SU-DHL-6 (cell line): ENCODE data around the gene WAC.

Experiments
- H2AFZ ChIP-seq: fragments of 200-600 bp; sonication (generic); 2 replicates; pipeline ENCODE4 v1.6.1; 2014; ENCODE audit warnings: low read depth, mild to moderate bottlenecking, moderate library complexity, mixed read lengths, antibody characterized with exemption, low read length; ENCODE audit not compliant: severe bottlenecking
- H3F3A ChIP-seq: fragments of 200-600 bp; shearing (Covaris generic); 2 replicates; pipeline ENCODE4 v1.6.0; 2016; ENCODE audit warnings: antibody characterized with exemption, mild to moderate bottlenecking; ENCODE audit not compliant: insufficient read depth
- H3K27ac ChIP-seq: fragments of 200-600 bp; sonication (generic); 2 replicates; pipeline ENCODE4 v1.5.1; 2016; ENCODE audit warnings: low read depth, mild to moderate bottlenecking, low read length, moderate library complexity, mixed read lengths
- H3K27me3 ChIP-seq: fragments of 200-600 bp; sonication (generic), shearing (Covaris generic); 2 replicates; pipeline ENCODE4 v1.6.0; 2014; ENCODE audit warnings: mild to moderate bottlenecking, low read length
- H3K36me3 ChIP-seq: fragments of 200-600 bp; sonication (generic); 2 replicates; pipeline ENCODE4 v1.6.1; 2014; ENCODE audit warnings: mild to moderate bottlenecking, low read length, mixed read lengths
- H3K4me2 ChIP-seq: fragments of 300-600, 200-600 bp; shearing (Covaris generic), sonication (generic); 2 replicates; pipeline ENCODE4 v1.6.0; 2014; ENCODE audit warnings: low read length, low read depth, mild to moderate bottlenecking; ENCODE audit not compliant: poor library complexity, severe bottlenecking
- H3K4me3 ChIP-seq: fragments of 200-600 bp; sonication (generic); 2 replicates; pipeline ENCODE4 v1.5.1; 2014; ENCODE audit warnings: antibody characterized with exemption, low read length, mild to moderate bottlenecking, mixed read lengths; ENCODE audit not compliant: insufficient read depth, poor library complexity, severe bottlenecking
- H3K79me2 ChIP-seq: fragments of 200-600 bp; sonication (generic); 2 replicates; pipeline ENCODE4 v1.6.1; 2014; ENCODE audit warnings: mild to moderate bottlenecking, low read length, moderate library complexity; ENCODE audit not compliant: insufficient read depth
- H3K9ac ChIP-seq: fragments of 200-600 bp; sonication (generic); 2 replicates; pipeline ENCODE4 v1.7.0; 2014; ENCODE audit warnings: mild to moderate bottlenecking, low read length
- H3K9me2 ChIP-seq: fragments of 200-600 bp; sonication (generic); replicated peaks from 2 replicates; pipeline ENCODE4 v1.6.1; 2014; ENCODE audit warnings: low read length; ENCODE audit not compliant: insufficient read depth
- H3K9me3 ChIP-seq: fragments of 200-600 bp; sonication (generic); 2 replicates; pipeline ENCODE4 v1.6.1; 2014; ENCODE audit warnings: low read length, mixed read lengths; ENCODE audit not compliant: insufficient read depth
- H4K20me1 ChIP-seq: fragments of 200-600 bp; sonication (generic); 2 replicates; pipeline ENCODE4 v1.6.1; 2014; ENCODE audit warnings: low read depth, mild to moderate bottlenecking, antibody characterized with exemption, low read length, moderate library complexity, mixed read lengths
- EZH2phosphoT487 ChIP-seq: fragments of 200-600 bp; sonication (generic), shearing (Covaris generic); conservative IDR thresholded peaks from 2 replicates; pipeline ENCODE4 v1.6.1; 2018; ENCODE audit warnings: mild to moderate bottlenecking, antibody characterized with exemption, low read length, moderate library complexity, mixed read lengths
- TF ChIP-seq, protein P1 (sequence below): fragments of 200-600 bp; sonication (generic); IDR thresholded peaks from one replicate; pipeline ENCODE4 v1.5.1; 2017; ENCODE audit warnings: antibody characterized with exemption, mild to moderate bottlenecking, low read length, moderate library complexity; ENCODE audit not compliant: insufficient read depth, poor library complexity, severe bottlenecking

Gene WAC

DNA sequence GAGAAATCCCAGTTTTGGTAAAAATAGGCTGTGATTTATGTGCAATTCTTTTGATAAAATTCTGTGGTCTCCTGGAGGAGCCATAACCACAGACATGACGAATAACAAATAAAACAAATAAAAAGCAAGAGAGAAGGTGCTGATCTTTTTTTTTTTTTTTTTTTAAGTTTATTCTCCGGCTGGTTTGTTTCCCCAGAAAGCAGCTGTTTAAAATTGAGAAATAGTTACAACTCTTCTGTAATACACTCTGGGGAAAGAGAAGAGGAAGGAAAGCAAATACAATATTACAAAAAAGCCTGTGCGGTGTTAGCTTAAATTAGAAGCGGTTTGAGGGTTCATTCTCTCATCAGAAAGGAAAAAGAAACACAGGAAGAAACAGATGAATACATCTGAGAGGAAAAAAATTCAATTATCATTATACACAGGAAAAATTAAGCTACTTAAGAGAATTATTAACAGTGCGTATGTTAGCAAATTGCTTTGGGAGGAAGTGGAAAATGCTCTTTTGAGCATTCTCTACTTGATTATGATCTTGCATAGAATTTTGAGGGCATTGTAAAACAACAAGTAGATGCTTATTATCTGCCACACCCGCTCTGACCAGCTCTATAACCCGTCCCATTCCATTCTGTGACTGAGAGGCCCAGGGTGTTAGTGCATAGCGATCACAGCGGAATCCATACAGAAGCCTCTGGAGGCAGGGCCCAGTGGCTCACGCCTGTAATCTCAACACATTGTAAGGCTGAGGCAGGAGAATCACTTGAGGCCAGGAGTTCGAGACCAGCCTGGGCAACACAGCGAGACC is 40.6 kb upstream of the WAC start:
- Histone ChIP-seq H2AFZ (no peak overlapping the region), H3K4me2 (no peak overlapping the region), H3K4me3 (no peak overlapping the region), H4K20me1 (no peaks in the 10 kb centered on the region), H3K9me2 (no peaks in the 10 kb centered on the region), H3K79me2 (no peaks in the 10 kb centered on the region), H3F3A (no peaks in the 10 kb centered on the region), H3K9ac (no peak overlapping the region), H3K27ac (no peak overlapping the region), H3K9me3 (no peaks in the 10 kb centered on the region), H3K27me3 (no peaks in the 10 kb centered on the region), H3K36me3 (no peaks in the 10 kb centered on the region)
- no peak for TF ChIP-seq EZH2phosphoT487

DNA sequence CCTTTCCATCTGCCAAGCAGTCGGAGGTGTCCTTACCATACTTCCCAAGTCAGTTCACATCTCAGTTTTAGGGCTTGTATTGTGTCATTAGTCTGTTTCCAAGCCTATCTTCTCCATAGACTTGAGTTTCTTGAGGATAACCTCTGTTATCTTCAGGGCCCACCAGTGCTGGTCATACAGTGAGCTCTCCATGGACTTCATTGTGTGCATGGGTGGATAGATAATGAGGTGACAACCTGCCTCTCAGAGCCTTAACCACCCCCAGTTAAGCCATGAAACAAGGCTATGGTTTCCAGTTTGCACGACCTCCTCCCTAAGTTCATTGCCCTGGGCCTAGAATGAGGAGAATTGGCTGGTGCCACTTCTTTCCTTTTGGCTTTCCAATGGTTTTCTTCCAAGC is 38.5 kb upstream of the WAC start:
- Histone ChIP-seq H3K4me2 (no peak overlapping the region), H2AFZ (no peak overlapping the region), H3K27ac (no peak overlapping the region), H4K20me1 (no peaks in the 10 kb centered on the region), H3K27me3 (no peaks in the 10 kb centered on the region), H3K9me3 (no peaks in the 10 kb centered on the region), H3K9ac (no peak overlapping the region), H3K79me2 (no peaks in the 10 kb centered on the region), H3F3A (no peaks in the 10 kb centered on the region), H3K36me3 (no peaks in the 10 kb centered on the region), H3K4me3 (no peak overlapping the region), H3K9me2 (no peaks in the 10 kb centered on the region)
- TF ChIP-seq EZH2phosphoT487, result no peak
- TF ChIP-seq, protein P1, sequence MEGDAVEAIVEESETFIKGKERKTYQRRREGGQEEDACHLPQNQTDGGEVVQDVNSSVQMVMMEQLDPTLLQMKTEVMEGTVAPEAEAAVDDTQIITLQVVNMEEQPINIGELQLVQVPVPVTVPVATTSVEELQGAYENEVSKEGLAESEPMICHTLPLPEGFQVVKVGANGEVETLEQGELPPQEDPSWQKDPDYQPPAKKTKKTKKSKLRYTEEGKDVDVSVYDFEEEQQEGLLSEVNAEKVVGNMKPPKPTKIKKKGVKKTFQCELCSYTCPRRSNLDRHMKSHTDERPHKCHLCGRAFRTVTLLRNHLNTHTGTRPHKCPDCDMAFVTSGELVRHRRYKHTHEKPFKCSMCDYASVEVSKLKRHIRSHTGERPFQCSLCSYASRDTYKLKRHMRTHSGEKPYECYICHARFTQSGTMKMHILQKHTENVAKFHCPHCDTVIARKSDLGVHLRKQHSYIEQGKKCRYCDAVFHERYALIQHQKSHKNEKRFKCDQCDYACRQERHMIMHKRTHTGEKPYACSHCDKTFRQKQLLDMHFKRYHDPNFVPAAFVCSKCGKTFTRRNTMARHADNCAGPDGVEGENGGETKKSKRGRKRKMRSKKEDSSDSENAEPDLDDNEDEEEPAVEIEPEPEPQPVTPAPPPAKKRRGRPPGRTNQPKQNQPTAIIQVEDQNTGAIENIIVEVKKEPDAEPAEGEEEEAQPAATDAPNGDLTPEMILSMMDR, result no peak

DNA sequence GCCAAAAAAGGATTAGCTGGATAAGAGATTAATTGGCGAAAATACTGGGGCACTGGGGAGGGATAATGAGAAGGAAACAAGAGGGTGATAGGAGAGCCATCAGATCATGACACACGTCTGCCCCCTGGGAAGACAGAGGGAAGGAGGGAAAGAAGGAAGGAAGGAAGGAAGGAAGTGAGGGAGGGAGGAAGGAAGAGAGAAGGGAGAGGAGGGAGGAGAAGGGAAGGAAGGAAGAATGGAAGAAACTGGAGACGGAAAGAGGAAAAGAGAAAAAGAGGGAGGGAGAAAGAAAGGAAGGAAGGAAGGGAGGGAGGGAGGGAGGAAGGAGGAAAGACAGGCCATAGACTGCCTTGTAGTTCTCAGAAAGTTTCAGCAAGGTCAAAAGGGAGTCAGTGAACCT is 37.8 kb upstream of the WAC start:
- TF ChIP-seq, protein P1, result no peak
- no peak for TF ChIP-seq EZH2phosphoT487
- H3K4me2 ChIP-seq, result no peak overlapping the region
- no peaks in the 10 kb centered on the region for H3K36me3 ChIP-seq
- H3K9me2 ChIP-seq, result no peaks in the 10 kb centered on the region
- no peaks in the 10 kb centered on the region for H3K27me3 ChIP-seq
- no peaks in the 10 kb centered on the region for H3F3A ChIP-seq
- H3K9me3 ChIP-seq, result no peaks in the 10 kb centered on the region
- no peak overlapping the region for H3K27ac ChIP-seq
- H4K20me1 ChIP-seq, result no peaks in the 10 kb centered on the region
- H3K79me2 ChIP-seq, result no peaks in the 10 kb centered on the region
- no peak overlapping the region for H2AFZ ChIP-seq
- H3K4me3 ChIP-seq, result no peak overlapping the region
- no peak overlapping the region for H3K9ac ChIP-seq

DNA sequence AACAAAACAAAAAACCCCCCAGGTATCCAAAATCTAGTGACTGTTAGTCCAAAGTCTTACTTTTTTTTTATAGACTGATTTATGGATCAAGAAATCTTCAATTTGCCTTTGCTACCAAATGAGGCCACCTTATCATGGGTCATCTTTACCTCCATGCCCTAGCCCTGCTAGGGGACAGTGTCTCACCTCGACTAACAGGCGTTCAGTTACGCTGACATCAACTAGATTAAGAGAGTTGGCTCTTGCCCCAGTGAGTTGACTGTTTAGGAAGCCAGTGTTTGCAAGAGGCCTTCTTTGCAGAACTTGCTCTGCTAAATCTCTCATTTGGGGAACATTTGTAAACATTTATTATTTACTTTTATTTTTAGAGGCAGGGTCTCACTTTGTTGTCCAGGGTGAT is 36.9 kb upstream of the WAC start:
- no peak overlapping the region for H3K9ac ChIP-seq
- H3K27me3 ChIP-seq, result no peaks in the 10 kb centered on the region
- H3K36me3 ChIP-seq, result no peaks in the 10 kb centered on the region
- H3K9me2 ChIP-seq, result no peaks in the 10 kb centered on the region
- no peaks in the 10 kb centered on the region for H4K20me1 ChIP-seq
- H3K79me2 ChIP-seq, result no peaks in the 10 kb centered on the region
- H3K27ac ChIP-seq, result no peak overlapping the region
- no peaks in the 10 kb centered on the region for H3F3A ChIP-seq
- no peaks in the 10 kb centered on the region for H3K9me3 ChIP-seq
- H3K4me3 ChIP-seq, result no peak overlapping the region
- H2AFZ ChIP-seq, result no peak overlapping the region
- H3K4me2 ChIP-seq, result no peak overlapping the region
- TF ChIP-seq, protein P1, result no peak
- TF ChIP-seq EZH2phosphoT487, result no peak
